ENCODE measurements around the gene RAB4B. TPM values are rescaled to one million over a fixed set of nuclear protein-coding genes. Genes with fewer than 3 reads are reported as not detected.

The RAB4B gene
- total RNA-seq, 1 experiment from 2014 or later: 9.1 TPM

- no peak for DNase-seq (ENCODE audit: low spot score)
- intact Hi-C loops (cut with micrococcal nuclease; ENCODE audit: unreplicated experiment): loop anchor here (2.0 to 10.0 kb wide), 2 partner anchors 49 to 85 kb away; partner anchors contain the start of genes ACTMAP, COQ8B, ITPKC and SNRPA
- Histone ChIP-seq H3K27ac (ENCODE audit: low read depth, low read length, poor library complexity, severe bottlenecking) (peak overlapping the region; percentile 88), H3K27me3 (replicated peaks; ENCODE audit: insufficient read depth, low read depth, low read length, poor library complexity) (no peaks in the 10 kb centered on the region), H3K36me3 (ENCODE audit: insufficient read depth, low read length, poor library complexity, severe bottlenecking) (peaks cover 25% of the 10 kb centered on the region), H3K4me3 (ENCODE audit: low read depth, low read length, poor library complexity, severe bottlenecking) (peak overlapping the region; percentile 97), H3K4me1 (ENCODE audit: insufficient read depth, low read length, poor library complexity, severe bottlenecking) (peaks cover 47% of the 10 kb centered on the region), H3K9me3 (ENCODE audit: low read depth, low read length, poor library complexity, severe bottlenecking) (no peaks in the 10 kb centered on the region)
- BruUV-seq (replicated peaks): no TSS peak
- ChIA-PET CTCF (interaction anchor here (0.6 kb wide), 1 partner anchor 226 kb away, joined by 5 read pairs; no protein-coding TSS in a partner anchor), POLR2A (ENCODE audit: low non-redundant PET) (no interaction called here)
- TF ChIP-seq EZH2 (IDR thresholded peaks at IDR 0.05; ENCODE audit: borderline replicate concordance, low read depth, low read length, poor library complexity, severe bottlenecking): no peak
- TF ChIP-seq, protein P1, sequence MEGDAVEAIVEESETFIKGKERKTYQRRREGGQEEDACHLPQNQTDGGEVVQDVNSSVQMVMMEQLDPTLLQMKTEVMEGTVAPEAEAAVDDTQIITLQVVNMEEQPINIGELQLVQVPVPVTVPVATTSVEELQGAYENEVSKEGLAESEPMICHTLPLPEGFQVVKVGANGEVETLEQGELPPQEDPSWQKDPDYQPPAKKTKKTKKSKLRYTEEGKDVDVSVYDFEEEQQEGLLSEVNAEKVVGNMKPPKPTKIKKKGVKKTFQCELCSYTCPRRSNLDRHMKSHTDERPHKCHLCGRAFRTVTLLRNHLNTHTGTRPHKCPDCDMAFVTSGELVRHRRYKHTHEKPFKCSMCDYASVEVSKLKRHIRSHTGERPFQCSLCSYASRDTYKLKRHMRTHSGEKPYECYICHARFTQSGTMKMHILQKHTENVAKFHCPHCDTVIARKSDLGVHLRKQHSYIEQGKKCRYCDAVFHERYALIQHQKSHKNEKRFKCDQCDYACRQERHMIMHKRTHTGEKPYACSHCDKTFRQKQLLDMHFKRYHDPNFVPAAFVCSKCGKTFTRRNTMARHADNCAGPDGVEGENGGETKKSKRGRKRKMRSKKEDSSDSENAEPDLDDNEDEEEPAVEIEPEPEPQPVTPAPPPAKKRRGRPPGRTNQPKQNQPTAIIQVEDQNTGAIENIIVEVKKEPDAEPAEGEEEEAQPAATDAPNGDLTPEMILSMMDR (conservative IDR thresholded peaks at IDR 0.05; ENCODE audit: low read depth, low read length): no peak
Measured at GRCh38 chr19:40799558-40800338, 21.7 kb downstream of the RAB4B start.

DNA sequence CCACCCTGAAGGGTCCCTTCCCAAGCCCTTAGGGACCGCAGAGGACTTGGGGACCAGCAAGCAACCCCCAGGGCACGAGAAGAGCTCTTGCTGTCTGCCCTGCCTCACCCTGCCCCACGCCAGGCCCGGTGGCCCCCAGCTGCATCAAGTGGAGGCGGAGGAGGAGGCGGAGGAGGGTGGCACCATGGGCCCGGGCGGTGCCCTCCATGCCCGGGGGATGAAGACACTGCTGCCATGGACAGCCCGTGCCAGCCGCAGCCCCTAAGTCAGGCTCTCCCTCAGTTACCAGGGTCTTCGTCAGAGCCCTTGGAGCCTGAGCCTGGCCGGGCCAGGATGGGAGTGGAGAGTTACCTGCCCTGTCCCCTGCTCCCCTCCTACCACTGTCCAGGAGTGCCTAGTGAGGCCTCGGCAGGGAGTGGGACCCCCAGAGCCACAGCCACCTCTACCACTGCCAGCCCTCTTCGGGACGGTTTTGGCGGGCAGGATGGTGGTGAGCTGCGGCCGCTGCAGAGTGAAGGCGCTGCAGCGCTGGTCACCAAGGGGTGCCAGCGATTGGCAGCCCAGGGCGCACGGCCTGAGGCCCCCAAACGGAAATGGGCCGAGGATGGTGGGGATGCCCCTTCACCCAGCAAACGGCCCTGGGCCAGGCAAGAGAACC, 22.4 kb downstream of the RAB4B start:
- peaks cover 25% of the 10 kb centered on the region for H3K36me3 ChIP-seq (ENCODE audit: insufficient read depth, low read length, poor library complexity, severe bottlenecking)
- no TSS peak for BruUV-seq (replicated peaks)
- H3K4me3 ChIP-seq (ENCODE audit: low read depth, low read length, poor library complexity, severe bottlenecking): peak overlapping the region; percentile 97
- no peak for DNase-seq (ENCODE audit: low spot score)
- H3K9me3 ChIP-seq (ENCODE audit: low read depth, low read length, poor library complexity, severe bottlenecking): no peaks in the 10 kb centered on the region
- H3K27ac ChIP-seq (ENCODE audit: low read depth, low read length, poor library complexity, severe bottlenecking): peak overlapping the region; percentile 88
- peaks cover 52% of the 10 kb centered on the region for H3K4me1 ChIP-seq (ENCODE audit: insufficient read depth, low read length, poor library complexity, severe bottlenecking)
- ChIA-PET POLR2A (ENCODE audit: low non-redundant PET) (no interaction called here), CTCF (interaction anchor here (0.6 kb wide), 1 partner anchor 138 kb away, joined by 5 read pairs; no protein-coding TSS in a partner anchor)
- intact Hi-C loops (cut with micrococcal nuclease; ENCODE audit: unreplicated experiment): loop anchor here (10.0 kb wide), 1 partner anchor 86 kb away; the partner anchor contains the start of genes COQ8B and ITPKC
- TF ChIP-seq, protein P1 (conservative IDR thresholded peaks at IDR 0.05; ENCODE audit: low read depth, low read length): no peak
- no peak for TF ChIP-seq EZH2 (IDR thresholded peaks at IDR 0.05; ENCODE audit: borderline replicate concordance, low read depth, low read length, poor library complexity, severe bottlenecking)
- no peaks in the 10 kb centered on the region for H3K27me3 ChIP-seq (replicated peaks; ENCODE audit: insufficient read depth, low read depth, low read length, poor library complexity)

GRCh38 chr19:40800997-40801377, 22.9 kb downstream of the RAB4B start:
- peaks cover 56% of the 10 kb centered on the region for H3K4me1 ChIP-seq (ENCODE audit: insufficient read depth, low read length, poor library complexity, severe bottlenecking)
- TF ChIP-seq, protein P1 (conservative IDR thresholded peaks at IDR 0.05; ENCODE audit: low read depth, low read length): no peak
- no peak for TF ChIP-seq EZH2 (IDR thresholded peaks at IDR 0.05; ENCODE audit: borderline replicate concordance, low read depth, low read length, poor library complexity, severe bottlenecking)
- no peaks in the 10 kb centered on the region for H3K9me3 ChIP-seq (ENCODE audit: low read depth, low read length, poor library complexity, severe bottlenecking)
- DNase-seq (ENCODE audit: low spot score): no peak
- no TSS peak for BruUV-seq (replicated peaks)
- intact Hi-C loops (cut with micrococcal nuclease; ENCODE audit: unreplicated experiment): loop anchor here (10.0 kb wide), 1 partner anchor 86 kb away; the partner anchor contains the start of genes COQ8B and ITPKC
- POLR2A ChIA-PET (ENCODE audit: low non-redundant PET): no interaction called here
- peaks cover 28% of the 10 kb centered on the region for H3K36me3 ChIP-seq (ENCODE audit: insufficient read depth, low read length, poor library complexity, severe bottlenecking)
- no peaks in the 10 kb centered on the region for H3K27me3 ChIP-seq (replicated peaks; ENCODE audit: insufficient read depth, low read depth, low read length, poor library complexity)
- H3K27ac ChIP-seq (ENCODE audit: low read depth, low read length, poor library complexity, severe bottlenecking): peak overlapping the region; percentile 29
- CTCF ChIA-PET: interaction anchor here (0.6 kb wide), 2 partner anchors 138 to 277 kb away, joined by 5 to 11 read pairs; no protein-coding TSS in a partner anchor
- peak overlapping the region; percentile 97 for H3K4me3 ChIP-seq (ENCODE audit: low read depth, low read length, poor library complexity, severe bottlenecking)
